HepG2 (cell line): Measurements from ENCODE around the gene APOLD1. TPM values are rescaled to one million over a fixed set of nuclear protein-coding genes. Genes with fewer than 3 reads are reported as not detected.
A peak's percentile ranks its signal among the peaks of the same experiment; 100 is the strongest.

Experiments
- ARHGAP35 ChIP-seq: sonication (generic); formaldehyde crosslinking; IDR thresholded peaks from 2 replicates; pipeline ENCODE4 v1.9.0; 2022; ENCODE audit warnings: mild to moderate bottlenecking, inconsistent platforms, moderate library complexity, missing genetic modification reagents, borderline replicate concordance
- ATF2 ChIP-seq: sonication (generic); formaldehyde crosslinking; IDR thresholded peaks from 2 replicates; pipeline ENCODE4 v1.4.0; 2020; ENCODE audit warnings: missing genetic modification reagents
- ELK4 ChIP-seq: sonication (generic); formaldehyde crosslinking; IDR thresholded peaks from 2 replicates; pipeline ENCODE4 v1.9.0; 2021; ENCODE audit warnings: missing genetic modification reagents, borderline replicate concordance
- ESRRA ChIP-seq: sonication (generic); formaldehyde crosslinking; IDR thresholded peaks from 2 replicates; pipeline ENCODE4 v1.5.1; 2020; ENCODE audit warnings: mild to moderate bottlenecking, low read depth, missing genetic modification reagents
- FOXM1 ChIP-seq: sonication (generic); formaldehyde crosslinking; IDR thresholded peaks from 2 replicates; pipeline ENCODE4 v1.5.0; 2020; ENCODE audit warnings: missing genetic modification reagents
- FOXO4 ChIP-seq: sonication (generic); formaldehyde crosslinking; conservative IDR thresholded peaks from 2 replicates; pipeline ENCODE4 v1.8.1; 2023; ENCODE audit warnings: missing genetic modification reagents
- HIVEP1 ChIP-seq: sonication (generic); formaldehyde crosslinking; IDR thresholded peaks from 2 replicates; pipeline ENCODE4 v1.4.0; 2020; ENCODE audit warnings: mild to moderate bottlenecking, missing genetic modification reagents
- HNF4G ChIP-seq, 2 experiments: sonication (generic) in 1 of 2; formaldehyde crosslinking in 1 of 2; IDR thresholded peaks; 2 replicates each; pipeline versions ENCODE4 v1.4.0 to v1.6.1; 2011 to 2020; ENCODE audit warnings: borderline replicate concordance in 2 of 2, low read depth in 2 of 2, mild to moderate bottlenecking in 2 of 2, low read length in 1 of 2, missing genetic modification reagents in 1 of 2, moderate library complexity in 1 of 2
- HOXA5 ChIP-seq: sonication (generic); formaldehyde crosslinking; IDR thresholded peaks from 2 replicates; pipeline ENCODE4 v1.4.0; 2020; ENCODE audit warnings: missing genetic modification reagents
- HOXA7 ChIP-seq: sonication (generic); formaldehyde crosslinking; IDR thresholded peaks from 2 replicates; pipeline ENCODE4 v1.8.1; 2022; ENCODE audit warnings: mild to moderate bottlenecking, missing genetic modification reagents, moderate library complexity
- HOXD1 ChIP-seq: sonication (generic); formaldehyde crosslinking; IDR thresholded peaks from 2 replicates; pipeline ENCODE4 v1.5.0; 2020; ENCODE audit warnings: missing genetic modification reagents
- MAFG ChIP-seq: sonication (generic); formaldehyde crosslinking; IDR thresholded peaks from 2 replicates; pipeline ENCODE4 v1.5.1; 2020; ENCODE audit warnings: mild to moderate bottlenecking, missing genetic modification reagents
- MIER3 ChIP-seq: IDR thresholded peaks from 2 replicates; pipeline ENCODE4 v1.6.1; 2016; ENCODE audit warnings: missing compliant biosample characterization, borderline replicate concordance
- PCBP2 ChIP-seq: fragments of 200-400 bp; formaldehyde crosslinking; optimal IDR thresholded peaks from 2 replicates; pipeline ENCODE3; 2018; ENCODE audit warnings: low read length, low read depth; ENCODE audit not compliant: poor library complexity, severe bottlenecking
- PHF5A ChIP-seq: IDR thresholded peaks from one replicate; pipeline ENCODE4 v1.6.1; 2018; ENCODE audit warnings: low read depth, missing genetic modification reagents; ENCODE audit not compliant: unreplicated experiment
- REPIN1 ChIP-seq: sonication (generic); formaldehyde crosslinking; IDR thresholded peaks from 2 replicates; pipeline ENCODE4 v1.8.0; 2022; ENCODE audit warnings: missing genetic modification reagents, low read depth, mild to moderate bottlenecking, borderline replicate concordance
- SMYD3 ChIP-seq: sonication (generic); formaldehyde crosslinking; IDR thresholded peaks from 2 replicates; pipeline ENCODE4 v1.8.1; 2023; ENCODE audit warnings: mild to moderate bottlenecking, missing genetic modification reagents
- ZNF101 ChIP-seq: sonication (generic); formaldehyde crosslinking; IDR thresholded peaks from 2 replicates; pipeline ENCODE4 v1.4.0; 2020; ENCODE audit warnings: mild to moderate bottlenecking, low read depth, missing genetic modification reagents, borderline replicate concordance
- ZNF362 ChIP-seq: sonication (generic); formaldehyde crosslinking; IDR thresholded peaks from 2 replicates; pipeline ENCODE4 v1.4.0; 2020; ENCODE audit warnings: missing genetic modification reagents, mild to moderate bottlenecking, borderline replicate concordance
- ZNF430 ChIP-seq: sonication (generic); formaldehyde crosslinking; IDR thresholded peaks from 2 replicates; pipeline ENCODE4 v1.9.0; 2021; ENCODE audit warnings: mild to moderate bottlenecking, missing genetic modification reagents
- ZNF615 ChIP-seq: sonication (generic); formaldehyde crosslinking; IDR thresholded peaks from 2 replicates; pipeline ENCODE4 v1.5.0; 2020; ENCODE audit warnings: mild to moderate bottlenecking, missing genetic modification reagents, borderline replicate concordance
- ZNF720 ChIP-seq: sonication (generic); formaldehyde crosslinking; IDR thresholded peaks from 2 replicates; pipeline ENCODE4 v1.4.0; 2020; ENCODE audit warnings: missing genetic modification reagents
- ZNF841 ChIP-seq: sonication (generic); formaldehyde crosslinking; IDR thresholded peaks from 2 replicates; pipeline ENCODE4 v1.8.1; 2023; ENCODE audit warnings: missing genetic modification reagents, borderline replicate concordance
- polyA plus RNA-seq, 8 experiments: library from polyadenylated mRNA; depleted of rRNA in 3 of 8; stranded (reverse) in 7 of 8; unstranded in 1 of 8; fragments of >200 nt; fragmentation: Illumina TruSeq in 4 of 8; extraction: Trizol in 4 of 8; gene quantifications; 2 replicates each; pipeline versions ENCODE4 v1.2.1 to v1.2.3, GENCODE V29; 2011 to 2016; ENCODE audit warnings: low read depth in 4 of 8, missing spikeins in 1 of 8, mixed read lengths in 1 of 8; ENCODE audit not compliant: insufficient read depth in 1 of 8
- total RNA-seq, 5 experiments: library from RNA; depleted of rRNA; stranded (reverse); fragments of >200 nt; fragmentation: Illumina TruSeq; extraction: Trizol; gene quantifications; 2 replicates each; pipeline ENCODE4 v1.2.3, GENCODE V29; 2016; ENCODE audit warnings: low read depth in 1 of 5

Gene APOLD1
- total and polyA plus RNA-seq, 2 of the 13 experiments (the other 11 are each of a cell fraction or from before 2014, with no cell fraction given) = 0.20 to 0.84 TPM

- TF ChIP-seq HNF4G (IDR thresholded peaks at IDR 0.05; ENCODE audit: borderline replicate concordance, low read depth, low read length) (no peak), HNF4G (CRISPR knock-in tag; IDR thresholded peaks at IDR 0.05; ENCODE audit: borderline replicate concordance, low read depth) (no peak), ZNF101 (CRISPR knock-in tag) (no peak), ZNF720 (CRISPR knock-in tag) (no peak), ESRRA (CRISPR knock-in tag) (0 out of 2 replicates have a peak, but pooled peaks have one; percentile 21), ZNF430 (CRISPR knock-in tag) (peak; percentile 72; the same call in 1 of the 2 replicates), FOXO4 (CRISPR knock-in tag) (peak; percentile 93; the same call in 1 of the 2 replicates), FOXM1 (CRISPR knock-in tag) (peak; percentile 87; the same call in 1 of the 2 replicates), ZNF362 (CRISPR knock-in tag) (no peak; the same call in 1 of the 2 replicates), ZNF615 (0 out of 2 replicates have a peak, but pooled peaks have one; percentile 73), PHF5A (no peak), HIVEP1 (no peak; the same call in none of the 2 replicates), ZNF841 (CRISPR knock-in tag) (peak; percentile 91; the same call in 1 of the 2 replicates), ARHGAP35 (CRISPR knock-in tag) (no peak; the same call in 1 of the 2 replicates), HOXA5 (no peak; the same call in 1 of the 2 replicates), REPIN1 (CRISPR knock-in tag) (peak; percentile 50; the same call in 1 of the 2 replicates), ATF2 (CRISPR knock-in tag) (peak; percentile 25; the same call in 1 of the 2 replicates), MIER3 (peak; percentile 46; the same call in 1 of the 2 replicates), HOXD1 (CRISPR knock-in tag) (0 out of 2 replicates have a peak, but pooled peaks have one; percentile 41), MAFG (CRISPR knock-in tag) (no peak), PCBP2 (no peak), ELK4 (CRISPR knock-in tag) (peak; percentile 89; the same call in 1 of the 2 replicates), SMYD3 (CRISPR knock-in tag) (no peak), HOXA7 (0 out of 2 replicates have a peak, but pooled peaks have one; percentile 51)
Observed at GRCh38 chr12:12786706-12787601, 1.5 kb downstream of the APOLD1 start (continued).
